Measurements from ENCODE around the gene KRT73. TPM values are rescaled to one million over a fixed set of nuclear protein-coding genes. Genes with fewer than 3 reads are reported as not detected.

Gene KRT73
- total and polyA plus RNA-seq, 2 experiments from 2014 or later: not detected

- Histone ChIP-seq H3K4me3 (no peak overlapping the region), H3K4me2 (no peak overlapping the region), H4K20me1 (replicated peaks; ENCODE audit: insufficient read depth) (no peaks in the 10 kb centered on the region), H3K9me2 (ENCODE audit: insufficient read depth) (no peaks in the 10 kb centered on the region), H3K27me3 (ENCODE audit: insufficient read depth) (no peaks in the 10 kb centered on the region), H3K27ac (ENCODE audit: low read depth) (no peak overlapping the region), H3K79me2 (replicated peaks; ENCODE audit: insufficient read depth) (no peaks in the 10 kb centered on the region), H2AFZ (no peak overlapping the region), H3K4me1 (ENCODE audit: insufficient read depth) (no peaks in the 10 kb centered on the region), H3F3A (replicated peaks; ENCODE audit: low read depth) (no peaks in the 10 kb centered on the region), H3K36me3 (ENCODE audit: insufficient read depth) (no peaks in the 10 kb centered on the region)
- ATAC-seq (no peak), DNase-seq (ENCODE audit: low spot score) (no peak)
- TF ChIP-seq ZNF462 (CRISPR knock-in tag; IDR thresholded peaks at IDR 0.05) (no peak), ETS1 (IDR thresholded peaks at IDR 0.05) (no peak), REST (IDR thresholded peaks at IDR 0.05; ENCODE audit: unreplicated experiment) (no peak)
- Mint-ChIP-seq H3K4me3 (no peak overlapping the region), H3K4me1 (peaks cover 4% of the 10 kb centered on the region; the same call in 2 of the 3 replicates), H3K36me3 (ENCODE audit: low read depth) (no peaks in the 10 kb centered on the region), H3K9me3 (no peaks in the 10 kb centered on the region; the same call in 2 of the 3 replicates), H3K27me3 (ENCODE audit: insufficient read depth, low read depth, poor library complexity) (peaks cover 9% of the 10 kb centered on the region), H3K27ac (no peak overlapping the region)
Measured at GRCh38 chr12:52622349-52622748, 4.0 kb upstream of the KRT73 start.

Measured in GM23338 (cell line).